Measurements from ENCODE around the gene GALNT14.

GALNT14 gene

GRCh38 chr2:31108561-31109286 is 29.5 kb downstream of the GALNT14 start:
- Histone ChIP-seq H4K20me1 (ENCODE audit: insufficient read depth, low read length, poor library complexity, severe bottlenecking) (no peaks in the 10 kb centered on the region), H3K4me2 (ENCODE audit: low read depth, low read length, poor library complexity, severe bottlenecking) (no peak overlapping the region), H3K4me1 (ENCODE audit: insufficient read depth, low read length, poor library complexity, severe bottlenecking) (no peaks in the 10 kb centered on the region), H3K36me3 (ENCODE audit: insufficient read depth, low read length) (no peaks in the 10 kb centered on the region), H3K27me3 (ENCODE audit: insufficient read depth, low read length, poor library complexity, severe bottlenecking) (no peaks in the 10 kb centered on the region), H3K9me3 (ENCODE audit: insufficient read depth, low read depth, low read length) (no peaks in the 10 kb centered on the region), H3F3A (ENCODE audit: low read depth) (no peaks in the 10 kb centered on the region), H3K79me2 (ENCODE audit: insufficient read depth, low read length) (no peaks in the 10 kb centered on the region), H3K9me2 (replicated peaks; ENCODE audit: low read depth, low read length) (no peaks in the 10 kb centered on the region), H3K9ac (ENCODE audit: low read depth, low read length, poor library complexity, severe bottlenecking) (no peak overlapping the region), H2AFZ (ENCODE audit: low read length) (no peak overlapping the region), H3K4me3 (ENCODE audit: low read length, poor library complexity, severe bottlenecking) (no peak overlapping the region)
- TF ChIP-seq CTCF (conservative IDR thresholded peaks at IDR 0.05; ENCODE audit: low read length): no peak
- TF ChIP-seq EZH2phosphoT487 (IDR thresholded peaks at IDR 0.05; ENCODE audit: borderline replicate concordance): no peak

- Histone ChIP-seq H3K27me3 (ENCODE audit: insufficient read depth, low read length, poor library complexity, severe bottlenecking) (no peaks in the 10 kb centered on the region), H3F3A (ENCODE audit: low read depth) (no peaks in the 10 kb centered on the region), H3K9ac (ENCODE audit: low read depth, low read length, poor library complexity, severe bottlenecking) (no peak overlapping the region), H3K4me1 (ENCODE audit: insufficient read depth, low read length, poor library complexity, severe bottlenecking) (no peaks in the 10 kb centered on the region), H3K36me3 (ENCODE audit: insufficient read depth, low read length) (no peaks in the 10 kb centered on the region), H3K79me2 (ENCODE audit: insufficient read depth, low read length) (no peaks in the 10 kb centered on the region), H3K4me3 (ENCODE audit: low read length, poor library complexity, severe bottlenecking) (no peak overlapping the region), H3K4me2 (ENCODE audit: low read depth, low read length, poor library complexity, severe bottlenecking) (no peak overlapping the region), H4K20me1 (ENCODE audit: insufficient read depth, low read length, poor library complexity, severe bottlenecking) (no peaks in the 10 kb centered on the region), H2AFZ (ENCODE audit: low read length) (no peak overlapping the region), H3K9me2 (replicated peaks; ENCODE audit: low read depth, low read length) (no peaks in the 10 kb centered on the region), H3K9me3 (ENCODE audit: insufficient read depth, low read depth, low read length) (no peaks in the 10 kb centered on the region)
- TF ChIP-seq EZH2phosphoT487 (IDR thresholded peaks at IDR 0.05; ENCODE audit: borderline replicate concordance) (no peak), CTCF (conservative IDR thresholded peaks at IDR 0.05; ENCODE audit: low read length) (no peak)
These were observed 30.5 kb downstream of the GALNT14 start for GRCh38 chr2:31107591-31108300.

- no peaks in the 10 kb centered on the region for H3F3A ChIP-seq (ENCODE audit: low read depth)
- no peaks in the 10 kb centered on the region for H3K36me3 ChIP-seq (ENCODE audit: insufficient read depth, low read length)
- no peak overlapping the region for H2AFZ ChIP-seq (ENCODE audit: low read length)
- no peak overlapping the region for H3K9ac ChIP-seq (ENCODE audit: low read depth, low read length, poor library complexity, severe bottlenecking)
- H3K4me3 ChIP-seq (ENCODE audit: low read length, poor library complexity, severe bottlenecking): no peak overlapping the region
- H3K79me2 ChIP-seq (ENCODE audit: insufficient read depth, low read length): no peaks in the 10 kb centered on the region
- no peaks in the 10 kb centered on the region for H3K27me3 ChIP-seq (ENCODE audit: insufficient read depth, low read length, poor library complexity, severe bottlenecking)
- no peaks in the 10 kb centered on the region for H3K9me2 ChIP-seq (replicated peaks; ENCODE audit: low read depth, low read length)
- H3K9me3 ChIP-seq (ENCODE audit: insufficient read depth, low read depth, low read length): no peaks in the 10 kb centered on the region
- no peaks in the 10 kb centered on the region for H4K20me1 ChIP-seq (ENCODE audit: insufficient read depth, low read length, poor library complexity, severe bottlenecking)
- no peaks in the 10 kb centered on the region for H3K4me1 ChIP-seq (ENCODE audit: insufficient read depth, low read length, poor library complexity, severe bottlenecking)
- no peak overlapping the region for H3K4me2 ChIP-seq (ENCODE audit: low read depth, low read length, poor library complexity, severe bottlenecking)
- no peak for TF ChIP-seq EZH2phosphoT487 (IDR thresholded peaks at IDR 0.05; ENCODE audit: borderline replicate concordance)
- no peak for TF ChIP-seq CTCF (conservative IDR thresholded peaks at IDR 0.05; ENCODE audit: low read length)
These were observed 36.5 kb downstream of the GALNT14 start for GRCh38 chr2:31101701-31102100.
